DND-41 (cell line): ENCODE results near the gene HLA-DQA1.

Experiments
- ATAC-seq: fragments of 200-7000 bp; cut with Tn5 transposase; 3 replicates; pipeline ENCODE4 v1.9.1; 2021; ENCODE audit warnings: low read depth; ENCODE audit not compliant: insufficient read depth
- DNase-seq: peaks from one replicate; pipeline ENCODE4 v3.0.0-alpha.2; 2020
- H2AFZ ChIP-seq: 2 replicates; pipeline ENCODE4 v1.6.0; 2012; ENCODE audit warnings: low read depth, low read length
- H3K27ac ChIP-seq: 2 replicates; pipeline ENCODE4 v1.5.1; 2012; ENCODE audit warnings: low read length, inconsistent platforms
- H3K27me3 ChIP-seq: fragments of 200-600 bp; sonication (generic); 2 replicates; pipeline ENCODE4 v1.6.0; 2012; ENCODE audit warnings: low read length, mild to moderate bottlenecking, inconsistent platforms; ENCODE audit not compliant: insufficient read depth, poor library complexity
- H3K36me3 ChIP-seq: 2 replicates; pipeline ENCODE4 v1.5.1; 2012; ENCODE audit warnings: low read length, inconsistent platforms; ENCODE audit not compliant: insufficient read depth
- H3K4me1 ChIP-seq: 2 replicates; pipeline ENCODE4 v1.5.1; 2012; ENCODE audit warnings: mild to moderate bottlenecking, low read length; ENCODE audit not compliant: insufficient read depth
- H3K4me2 ChIP-seq: 2 replicates; pipeline ENCODE4 v1.6.0; 2012; ENCODE audit warnings: mild to moderate bottlenecking, moderate library complexity, low read length, inconsistent platforms; ENCODE audit not compliant: insufficient read depth
- H3K4me3 ChIP-seq, 2 experiments: fragments of 200-600 bp in 1 of 2; shearing (Covaris generic) in 1 of 2; 2 replicates each; pipeline ENCODE4 v1.5.1; 2012 to 2016; ENCODE audit warnings: inconsistent platforms in 2 of 2, low read length in 2 of 2, mild to moderate bottlenecking in 2 of 2, low read depth in 1 of 2, moderate library complexity in 1 of 2
- H3K79me2 ChIP-seq: 2 replicates; pipeline ENCODE4 v1.6.0; 2012; ENCODE audit warnings: low read length, inconsistent platforms; ENCODE audit not compliant: insufficient read depth
- H3K9ac ChIP-seq: 2 replicates; pipeline ENCODE4 v1.6.0; 2012; ENCODE audit warnings: low read depth, mild to moderate bottlenecking, inconsistent platforms, low read length, moderate library complexity
- H3K9me3 ChIP-seq: 2 replicates; pipeline ENCODE4 v1.5.1; 2012; ENCODE audit warnings: low read length, moderate library complexity, mild to moderate bottlenecking, inconsistent platforms; ENCODE audit not compliant: insufficient read depth, severe bottlenecking
- H4K20me1 ChIP-seq: 2 replicates; pipeline ENCODE4 v1.6.0; 2012; ENCODE audit warnings: low read length; ENCODE audit not compliant: insufficient read depth
- CTCF ChIP-seq: IDR thresholded peaks from 2 replicates; pipeline ENCODE4 v1.5.1; 2012; ENCODE audit warnings: borderline replicate concordance, low read length, moderate library complexity, mild to moderate bottlenecking; ENCODE audit not compliant: poor library complexity, severe bottlenecking; ENCODE audit errors: extremely low read depth
- EZH2 ChIP-seq: IDR thresholded peaks from 3 replicates; pipeline ENCODE4 v1.6.1; 2012; ENCODE audit warnings: borderline replicate concordance, low read depth, mild to moderate bottlenecking, moderate library complexity, low read length, inconsistent platforms; ENCODE audit not compliant: severe bottlenecking

The HLA-DQA1 gene

DNA sequence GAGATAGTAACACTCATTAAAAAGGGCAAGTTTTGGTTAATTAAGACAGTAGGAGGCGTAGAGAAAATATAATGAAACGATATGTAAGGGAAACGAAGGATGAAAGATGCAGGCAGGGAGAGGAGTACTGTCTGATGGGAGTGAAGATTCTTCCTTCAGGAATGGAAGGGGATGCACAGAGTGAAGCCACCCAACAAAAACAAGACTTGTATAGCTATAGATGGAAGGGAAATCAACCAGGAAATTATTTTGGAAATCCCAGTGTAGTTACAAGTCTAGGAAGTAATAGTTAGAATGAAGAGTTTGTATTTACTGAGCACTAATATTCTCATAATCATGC lies 27.8 kb upstream of the HLA-DQA1 start:
- H3K79me2 ChIP-seq, result no peaks in the 10 kb centered on the region
- no peak overlapping the region for H3K9ac ChIP-seq
- no peaks in the 10 kb centered on the region for H3K4me1 ChIP-seq
- H3K4me3 ChIP-seq, result no peak overlapping the region
- no peaks in the 10 kb centered on the region for H3K9me3 ChIP-seq
- no peak for ATAC-seq
- DNase-seq, result no peak
- H3K4me2 ChIP-seq, result no peak overlapping the region
- TF ChIP-seq EZH2, result no peak
- no peak for TF ChIP-seq CTCF
- no peaks in the 10 kb centered on the region for H3K36me3 ChIP-seq
- no peak overlapping the region for H3K27ac ChIP-seq
- H3K27me3 ChIP-seq, result peaks cover 2% of the 10 kb centered on the region
- H4K20me1 ChIP-seq, result no peaks in the 10 kb centered on the region
- H2AFZ ChIP-seq, result no peak overlapping the region

DNA sequence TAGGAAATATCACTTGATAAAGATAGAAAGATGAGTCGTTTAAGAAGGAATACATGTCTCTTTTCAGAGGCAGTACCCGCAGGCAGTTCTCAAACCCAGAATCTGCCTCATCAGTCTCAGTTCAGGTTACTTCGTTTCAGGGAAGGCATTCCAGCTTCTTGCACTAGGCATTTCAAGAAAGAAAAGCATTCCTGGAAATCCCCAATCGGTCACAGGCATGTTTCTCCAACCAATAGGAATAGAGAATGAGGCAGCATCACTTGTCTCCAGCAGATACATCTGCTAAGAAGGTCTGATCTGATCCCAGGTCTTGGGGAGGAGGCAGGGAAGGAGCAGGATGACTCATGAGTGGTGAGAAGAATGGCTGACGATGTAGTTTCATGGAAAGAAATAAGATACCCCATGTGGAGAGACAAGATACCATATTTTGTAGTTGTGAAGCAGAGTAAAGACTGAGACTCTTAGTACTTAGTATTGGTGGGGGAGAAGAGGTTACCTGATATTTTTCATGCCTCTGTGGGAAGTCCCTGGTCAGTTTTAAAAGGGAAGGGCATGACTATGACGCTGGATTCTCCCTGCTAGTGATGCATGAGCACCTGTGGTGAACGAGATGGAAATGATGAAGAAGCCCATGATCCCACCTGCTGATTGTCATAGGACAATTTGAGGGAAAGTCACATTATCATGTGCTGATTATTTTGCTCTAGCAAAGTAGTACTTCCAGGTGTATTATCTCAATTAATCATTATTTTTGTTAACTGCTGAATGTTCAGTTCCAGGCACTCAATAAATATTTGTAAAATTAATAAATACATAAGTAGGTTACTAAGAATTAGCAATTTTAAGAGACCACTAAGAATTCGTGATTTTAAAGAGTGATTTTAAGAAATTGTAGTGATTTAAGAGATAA lies 27.2 kb upstream of the HLA-DQA1 start:
- ATAC-seq (peak; percentile 85), DNase-seq (peak; percentile 24)
- Histone ChIP-seq H3K9me3 (no peaks in the 10 kb centered on the region), H2AFZ (no peak overlapping the region), H3K27me3 (peaks cover 2% of the 10 kb centered on the region), H3K4me2 (no peak overlapping the region), H3K27ac (no peak overlapping the region), H3K79me2 (no peaks in the 10 kb centered on the region), H4K20me1 (no peaks in the 10 kb centered on the region), H3K36me3 (no peaks in the 10 kb centered on the region), H3K4me3 (no peak overlapping the region), H3K9ac (no peak overlapping the region), H3K4me1 (no peaks in the 10 kb centered on the region)
- no peak for TF ChIP-seq EZH2

- H3K79me2 ChIP-seq, result no peaks in the 10 kb centered on the region
- ATAC-seq (no peak), DNase-seq (no peak)
- H3K4me2 ChIP-seq, result no peak overlapping the region
- H3K4me3 ChIP-seq, result no peak overlapping the region
- H4K20me1 ChIP-seq, result no peaks in the 10 kb centered on the region
- TF ChIP-seq EZH2, result no peak
- TF ChIP-seq CTCF, result no peak
- no peaks in the 10 kb centered on the region for H3K4me1 ChIP-seq
- no peaks in the 10 kb centered on the region for H3K9me3 ChIP-seq
- no peaks in the 10 kb centered on the region for H3K27me3 ChIP-seq
- H3K27ac ChIP-seq, result no peak overlapping the region
- no peak overlapping the region for H2AFZ ChIP-seq
- no peak overlapping the region for H3K9ac ChIP-seq
- H3K36me3 ChIP-seq, result no peaks in the 10 kb centered on the region
Measured at GRCh38 chr6:32610682-32611296, 26.4 kb upstream of the HLA-DQA1 start.

GRCh38 chr6:32613475-32613874 lies 23.7 kb upstream of the HLA-DQA1 start:
- Histone ChIP-seq H3K4me2 (no peak overlapping the region), H3K9ac (no peak overlapping the region)
- ATAC-seq, result no peak

More at GRCh38 chr6:32613475-32613874, 23.7 kb upstream of the HLA-DQA1 start:
- Histone ChIP-seq H3K27me3 (no peaks in the 10 kb centered on the region), H3K9me3 (no peaks in the 10 kb centered on the region), H3K4me1 (no peaks in the 10 kb centered on the region), H3K27ac (no peak overlapping the region), H4K20me1 (no peaks in the 10 kb centered on the region), H3K79me2 (no peaks in the 10 kb centered on the region), H2AFZ (no peak overlapping the region), H3K36me3 (no peaks in the 10 kb centered on the region), H3K4me3 (no peak overlapping the region)
- TF ChIP-seq CTCF, result no peak
- TF ChIP-seq EZH2, result no peak
- no peak for DNase-seq
